ENCODE measurements around the gene SRMS.

Gene SRMS

GRCh38 chr20:63501818-63502670 is 45.5 kb downstream of the SRMS start:
- no peak for DNase-seq (ENCODE audit: low read depth)

DNA sequence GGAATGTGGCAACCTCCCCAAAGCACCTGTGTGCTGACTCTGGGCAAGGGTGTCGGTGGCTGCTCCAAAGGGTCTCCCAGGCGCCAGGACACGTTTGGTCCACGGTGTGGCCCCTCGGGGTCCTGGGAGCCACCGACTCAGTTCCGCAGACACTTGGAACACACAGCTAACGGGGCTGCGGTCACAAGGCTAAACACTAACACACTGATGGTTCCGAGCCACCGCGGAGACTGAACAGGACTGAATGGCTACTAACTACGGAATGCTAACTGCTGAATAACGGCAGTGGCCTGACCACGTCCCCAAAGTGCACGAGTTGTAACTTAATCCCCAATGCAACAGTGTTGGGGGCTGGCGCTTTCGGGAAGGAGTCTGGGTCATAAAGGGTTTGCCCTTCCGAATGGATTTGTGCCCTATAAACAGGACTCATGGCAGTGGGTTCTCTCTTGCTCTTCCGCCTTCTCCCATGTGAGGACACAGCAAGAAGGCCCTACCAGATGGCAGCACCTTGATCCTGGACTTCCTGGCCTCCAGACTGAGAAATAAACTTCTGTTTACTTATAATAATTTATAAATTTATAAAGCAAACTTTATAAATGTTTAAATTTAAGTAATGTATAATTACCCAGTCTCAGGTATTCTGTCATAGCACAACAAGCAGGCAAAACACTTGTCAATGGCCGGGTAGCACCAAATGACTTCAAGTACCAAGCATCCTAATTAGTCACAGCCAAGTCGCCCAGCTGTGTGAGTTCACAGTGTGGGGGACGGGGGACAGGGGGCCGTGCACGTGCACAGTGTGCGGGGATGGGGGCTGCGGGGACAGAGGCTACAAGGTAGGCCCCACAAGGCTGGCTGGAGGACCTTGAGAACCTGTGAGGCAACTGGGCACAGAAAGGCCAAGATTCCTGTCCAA is 46.4 kb downstream of the SRMS start:
- DNase-seq (ENCODE audit: low read depth) = no peak

GRCh38 chr20:63500151-63500901 is 47.2 kb downstream of the SRMS start:
- DNase-seq (ENCODE audit: low read depth) = no peak

DNA sequence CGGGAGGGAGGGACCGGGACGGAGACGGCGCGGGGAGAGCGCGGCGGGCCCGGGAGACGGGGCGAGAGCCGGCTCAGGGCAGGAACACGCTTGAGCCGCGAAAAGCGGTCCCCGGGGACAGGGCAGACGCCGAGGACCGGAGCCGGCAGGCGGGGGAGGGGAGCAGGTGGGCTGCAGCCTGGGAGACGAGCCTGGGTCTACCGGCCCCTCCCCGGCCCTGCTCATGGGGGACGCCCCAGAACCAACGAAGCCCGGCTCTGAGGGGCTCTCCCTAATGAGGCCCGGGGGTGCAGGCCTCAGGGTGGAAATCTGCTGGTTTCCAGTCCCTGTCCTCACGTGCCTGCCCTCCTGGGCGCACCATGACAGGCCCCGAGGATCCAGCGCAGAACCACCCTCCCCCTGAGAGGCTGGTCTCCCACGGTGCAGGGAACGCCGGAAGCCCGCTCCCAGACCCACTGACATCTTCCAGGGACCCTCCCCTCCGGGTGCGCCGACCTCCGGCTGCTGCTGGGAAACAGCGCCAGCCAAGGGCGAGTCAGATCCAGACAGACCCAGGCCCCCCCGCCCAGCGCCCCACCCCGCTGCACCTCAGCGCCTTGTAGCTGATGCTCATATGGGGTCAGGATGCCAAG is 48.1 kb downstream of the SRMS start:
- no peak for DNase-seq (ENCODE audit: low read depth)

- peak; percentile 16 for DNase-seq (ENCODE audit: low read depth)
Observed at GRCh38 chr20:63498960-63499337, 48.6 kb downstream of the SRMS start, which contains the start of gene EEF1A2. TSS of gene EEF1A2 (minus strand) at chr20:63499083. CDS start at chr20:63497763, 1,320 bp downstream.

DNA sequence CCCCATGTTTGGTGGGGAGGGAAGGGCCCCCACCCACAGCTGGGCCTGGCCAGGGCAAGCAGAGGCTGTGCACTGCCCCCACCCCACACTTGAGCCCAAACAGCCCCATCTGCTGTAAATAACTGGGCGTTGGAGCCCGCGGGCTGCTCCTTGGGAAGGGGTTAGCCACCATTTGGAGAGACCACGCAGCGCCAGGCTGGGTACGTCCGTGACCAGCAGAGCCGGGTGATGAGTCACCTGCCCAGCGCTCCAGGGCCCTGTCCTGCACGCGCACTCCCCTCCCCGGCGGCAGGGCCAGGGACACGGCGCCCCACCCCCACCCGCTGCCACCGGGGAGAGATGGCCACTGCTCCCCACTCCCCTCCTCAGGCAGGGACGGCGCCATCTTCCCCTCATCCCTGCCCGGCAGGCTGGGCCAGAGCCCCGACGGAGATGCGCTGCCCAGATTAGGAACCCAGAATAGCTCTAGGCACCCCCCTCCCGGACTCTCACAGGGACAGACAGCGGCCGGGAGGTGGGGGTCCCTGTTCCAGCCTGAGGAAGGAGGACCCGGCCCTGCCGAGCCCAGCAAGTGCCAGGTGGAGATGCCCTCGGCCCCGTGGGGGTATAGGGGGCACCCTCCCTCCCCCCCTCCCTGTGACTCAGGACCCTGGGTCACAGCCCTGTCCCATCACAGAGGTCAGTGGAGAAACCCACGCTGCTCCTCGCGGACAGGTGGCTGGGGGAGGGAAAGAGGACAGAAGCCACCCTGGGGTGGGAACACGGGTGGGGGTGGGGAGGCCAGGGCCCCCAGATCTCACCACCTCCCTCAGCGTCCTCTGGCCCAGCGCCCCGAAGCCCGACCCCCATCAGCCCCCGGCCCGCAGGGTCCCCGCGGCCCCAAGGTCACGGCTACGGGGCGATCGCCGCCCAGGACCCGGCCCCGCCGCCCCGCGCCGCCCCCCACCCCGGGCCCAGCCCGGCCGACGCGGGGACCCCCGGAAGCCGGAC is 49.3 kb downstream of the SRMS start:
- DNase-seq (ENCODE audit: low read depth) = no peak

GRCh38 chr20:63497138-63497945 is 50.2 kb downstream of the SRMS start:
- no peak for DNase-seq (ENCODE audit: low read depth)

DNA sequence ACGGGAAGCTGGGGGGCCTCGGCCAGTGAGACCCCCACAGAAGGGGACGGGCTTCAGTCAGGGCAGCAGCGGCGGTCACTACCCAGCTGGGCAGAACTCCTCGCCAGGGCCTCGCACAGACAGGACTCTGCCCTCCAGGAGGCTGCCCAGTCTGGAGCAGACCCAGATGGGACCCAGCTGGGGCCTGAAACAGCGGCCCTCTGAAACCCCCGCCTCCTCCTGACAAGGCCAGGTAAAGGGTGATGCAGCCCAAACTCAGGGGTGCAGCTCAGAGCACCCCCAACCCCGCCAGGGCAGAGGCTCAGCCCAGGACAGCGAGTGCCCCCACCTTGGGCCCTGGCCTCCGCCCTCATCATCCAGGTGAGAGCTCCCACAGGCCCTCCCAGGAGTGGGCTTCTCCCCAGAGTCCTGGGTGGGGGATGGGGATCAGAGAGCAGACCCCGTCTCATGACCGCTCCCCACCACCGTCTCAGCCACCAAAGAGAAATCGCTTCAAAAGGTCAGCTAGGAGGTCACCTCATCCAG is 50.9 kb downstream of the SRMS start:
- no peak for DNase-seq (ENCODE audit: low read depth)

GRCh38 chr20:63495741-63496595 is 51.6 kb downstream of the SRMS start:
- peak; percentile 64 for DNase-seq (ENCODE audit: low read depth)

DNA sequence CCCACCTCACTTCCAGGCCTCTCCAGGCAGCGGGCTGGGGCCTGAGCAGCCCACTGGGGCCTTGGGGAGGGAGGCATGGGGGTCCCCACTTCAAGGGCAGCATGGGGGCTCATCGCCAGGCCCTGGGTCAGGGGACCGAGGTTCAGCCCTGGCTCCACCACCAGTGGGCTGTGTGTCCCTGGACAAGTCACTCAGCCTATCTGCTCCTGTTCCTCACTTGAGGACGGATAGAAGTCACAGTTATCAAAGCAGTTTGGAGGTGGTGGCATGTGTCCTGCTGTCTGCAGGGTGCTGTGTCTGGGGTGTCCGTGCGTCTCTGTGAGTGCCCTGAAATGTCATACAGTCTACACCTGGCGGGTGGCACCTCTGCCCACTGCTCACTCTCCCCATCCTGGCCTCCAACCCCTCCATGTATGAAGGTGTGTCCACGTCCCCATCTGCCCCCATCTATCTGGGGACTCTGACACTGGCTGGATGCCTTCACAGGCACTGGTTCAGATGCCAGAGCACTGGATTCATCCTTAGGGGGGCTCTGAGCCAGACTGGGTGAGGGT is 52.3 kb downstream of the SRMS start:
- DNase-seq (ENCODE audit: low read depth) = no peak

DNA sequence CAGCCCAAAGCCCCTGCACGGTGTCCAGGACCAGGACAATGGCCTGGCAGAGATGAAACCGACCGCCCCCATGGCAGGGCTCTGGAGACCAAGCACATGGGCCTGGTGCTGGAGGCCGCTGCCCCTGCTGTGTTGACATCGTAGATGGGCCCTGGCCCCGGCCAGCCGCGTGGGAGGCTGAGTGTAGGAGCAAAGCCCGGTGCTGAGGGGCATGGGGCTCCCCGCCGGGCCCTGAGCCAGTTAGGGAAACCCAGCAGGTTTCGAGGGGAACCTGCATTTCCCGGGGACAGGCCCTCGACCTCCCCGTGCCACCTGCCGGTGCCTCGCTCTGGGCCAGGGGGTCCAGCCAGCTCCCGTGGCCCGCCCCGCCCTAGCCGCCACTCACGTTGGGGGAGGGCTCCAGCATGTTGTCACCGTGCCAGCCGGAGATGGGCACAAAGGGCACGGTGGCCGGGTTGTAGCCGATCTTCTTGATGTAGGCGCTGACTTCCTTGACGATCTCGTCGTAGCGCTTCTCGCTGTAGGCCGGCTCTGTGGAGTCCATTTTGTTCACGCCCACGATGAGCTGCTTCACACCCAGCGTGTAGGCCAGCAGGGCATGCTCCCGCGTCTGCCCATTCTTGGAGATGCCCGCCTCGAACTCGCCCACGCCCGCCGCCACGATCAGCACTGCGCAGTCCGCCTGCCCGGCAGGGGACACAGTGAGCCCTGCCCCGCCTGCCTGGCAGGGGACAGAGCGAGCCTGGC is 53.0 kb downstream of the SRMS start:
- no peak for DNase-seq (ENCODE audit: low read depth)

- DNase-seq (ENCODE audit: low read depth) = no peak
Observed at GRCh38 chr20:63494084-63494419, 53.5 kb downstream of the SRMS start.

GRCh38 chr20:63493563-63494020 is 54.0 kb downstream of the SRMS start:
- DNase-seq (ENCODE audit: low read depth) = no peak

- DNase-seq (ENCODE audit: low read depth) = no peak
Observed at GRCh38 chr20:63492982-63493381, 54.6 kb downstream of the SRMS start.

GRCh38 chr20:63492518-63492917 is 55.0 kb downstream of the SRMS start:
- DNase-seq (ENCODE audit: low read depth) = no peak

DNA sequence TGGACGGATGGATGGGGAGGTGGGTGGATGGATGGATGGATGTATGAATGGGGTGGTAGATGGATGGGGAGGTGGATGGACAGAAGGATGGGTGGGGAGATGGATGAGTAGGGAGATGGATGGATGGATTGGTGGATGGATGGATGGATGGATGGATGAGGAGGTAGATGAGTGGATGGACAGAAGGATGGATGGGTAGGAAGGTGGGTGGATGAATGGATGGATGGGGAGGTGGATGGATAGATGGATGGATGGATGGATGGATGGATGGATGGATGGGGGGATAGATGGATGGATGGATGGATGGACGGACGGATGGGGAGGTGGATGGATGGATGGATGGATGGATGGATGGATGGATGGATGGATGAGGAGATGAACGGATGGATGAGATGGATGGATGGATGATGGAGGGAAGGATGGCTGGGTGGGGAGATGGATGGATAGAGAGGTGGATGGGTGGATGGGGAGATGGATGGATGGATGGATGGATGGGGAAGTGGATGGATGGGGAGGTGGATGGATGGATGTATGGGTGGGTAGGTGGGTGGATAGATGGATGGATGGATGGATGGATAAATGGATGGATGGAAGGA is 55.8 kb downstream of the SRMS start:
- DNase-seq (ENCODE audit: low read depth) = no peak

- no peak for DNase-seq (ENCODE audit: low read depth)
Observed at GRCh38 chr20:63491078-63491477, 56.5 kb downstream of the SRMS start.
